Measurements from ENCODE around the gene MRPL9.

The MRPL9 gene

GRCh38 chr1:151710187-151710840, 53.0 kb downstream of the MRPL9 start:
- no peak for DNase-seq
